Activated CD4-positive, CD25-positive, alpha-beta regulatory T cell (primary cell): ENCODE measurements around the gene SGK1.
"Not testable (repeated sequence)": the region's sequence is repeated elsewhere in the genome, so short reads cannot be mapped to it uniquely, and the experiment has no call there.

Source experiments
- DNase-seq, 4 experiments: peaks; one replicate each; lab custom pipeline; 2025; lab: John Stamatoyannopoulos, UW

Gene SGK1

DNA sequence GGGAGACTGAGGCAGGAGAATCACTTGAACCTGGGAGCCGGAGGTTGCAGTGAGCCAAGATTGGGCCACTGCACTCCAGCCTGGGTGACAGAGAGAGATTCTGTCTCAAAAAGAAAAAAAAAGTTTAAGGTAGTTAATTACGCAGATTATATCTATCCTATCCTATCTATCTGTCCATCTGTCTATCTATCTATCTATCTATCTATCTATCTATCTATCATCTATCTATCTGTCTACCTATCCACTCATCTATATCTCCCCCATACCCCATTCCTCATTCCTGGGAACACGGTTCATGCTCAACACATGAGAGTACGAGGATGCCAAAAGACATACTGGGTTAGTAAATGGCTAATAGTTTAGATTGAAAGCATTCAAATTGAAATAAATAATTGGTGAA lies 8.3 kb upstream of the SGK1 start:
- DNase-seq, result not testable (repeated sequence)

DNA sequence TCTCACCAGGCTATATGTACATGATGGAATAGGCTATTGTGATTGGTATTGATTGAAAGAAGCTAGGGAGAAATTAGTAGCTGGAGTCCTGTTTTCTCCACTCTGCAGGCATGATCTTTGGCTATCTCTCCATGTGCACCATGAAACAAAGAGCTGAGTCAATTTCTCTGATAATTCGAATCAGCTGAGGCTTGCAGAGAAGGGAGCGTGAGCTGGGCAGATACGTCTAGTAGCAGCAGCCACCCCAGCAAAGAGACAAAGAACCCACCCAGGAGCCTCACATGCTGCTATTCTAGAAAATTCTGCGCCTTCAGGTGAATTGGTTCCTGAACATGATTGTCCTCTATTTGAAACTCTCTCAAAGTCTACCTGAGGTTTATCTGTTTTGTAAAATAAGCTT lies 6.9 kb upstream of the SGK1 start:
- no peak for DNase-seq

GRCh38 chr6:134324141-134324540 lies 6.2 kb upstream of the SGK1 start:
- no peak for DNase-seq

DNA sequence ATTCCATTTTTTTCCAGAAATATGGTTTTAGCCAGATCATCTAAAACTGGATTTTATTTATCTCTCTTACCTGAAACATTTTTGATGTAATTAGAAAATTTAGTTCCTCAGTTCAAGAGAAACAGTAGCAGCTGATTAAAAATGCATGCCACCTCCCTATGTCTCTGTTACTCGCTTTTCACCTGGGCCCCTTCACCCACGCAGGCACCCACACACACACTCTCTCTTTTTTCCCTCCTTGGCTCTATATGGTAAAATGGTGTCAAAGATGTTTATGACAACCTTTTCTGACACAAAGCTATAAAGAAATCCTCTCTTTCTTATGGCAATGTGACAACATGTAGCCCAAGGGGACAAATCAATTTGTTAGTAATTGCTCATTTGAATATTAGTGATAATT lies 5.8 kb upstream of the SGK1 start:
- DNase-seq, result no peak

- no peak for DNase-seq
Observed at GRCh38 chr6:134323294-134323693, 5.4 kb upstream of the SGK1 start.

DNA sequence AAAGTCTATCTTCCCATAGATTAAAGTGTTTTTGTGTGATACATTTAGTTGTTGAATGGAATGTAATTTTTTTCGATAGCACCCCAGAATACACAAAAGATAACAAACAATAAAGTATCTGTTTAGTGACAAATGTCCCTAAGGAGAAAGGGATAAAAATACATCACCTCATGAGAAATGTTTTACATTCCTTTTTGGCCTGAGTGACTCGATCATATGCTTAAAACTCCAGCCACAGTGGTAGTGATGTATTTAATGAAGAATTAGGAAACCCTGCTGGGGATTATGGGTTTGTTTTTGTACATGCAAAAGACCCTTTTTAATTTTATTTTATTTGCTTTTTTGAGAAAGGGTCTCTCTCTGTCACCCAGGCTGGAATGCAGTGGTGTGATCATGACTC lies 4.3 kb upstream of the SGK1 start:
- no peak for DNase-seq

DNA sequence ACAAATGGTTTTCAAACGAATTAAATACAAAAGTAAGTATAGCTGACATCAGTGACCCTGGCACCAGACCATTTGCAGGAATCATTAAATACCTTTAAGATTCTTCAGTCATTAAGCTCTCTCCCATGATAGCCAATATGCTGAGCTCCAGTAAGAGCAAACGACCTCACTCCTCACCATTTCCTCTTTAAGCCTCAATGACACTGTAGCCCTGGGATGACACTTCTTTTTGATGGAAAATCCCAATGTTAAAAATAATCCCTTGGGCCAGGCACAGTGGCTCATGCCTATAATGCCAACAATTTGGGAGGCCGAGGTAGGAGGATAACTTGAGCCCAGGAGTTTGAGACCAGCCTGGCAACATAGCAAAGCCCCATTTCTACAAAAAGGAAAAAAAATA lies 3.3 kb upstream of the SGK1 start:
- DNase-seq, result no peak

DNA sequence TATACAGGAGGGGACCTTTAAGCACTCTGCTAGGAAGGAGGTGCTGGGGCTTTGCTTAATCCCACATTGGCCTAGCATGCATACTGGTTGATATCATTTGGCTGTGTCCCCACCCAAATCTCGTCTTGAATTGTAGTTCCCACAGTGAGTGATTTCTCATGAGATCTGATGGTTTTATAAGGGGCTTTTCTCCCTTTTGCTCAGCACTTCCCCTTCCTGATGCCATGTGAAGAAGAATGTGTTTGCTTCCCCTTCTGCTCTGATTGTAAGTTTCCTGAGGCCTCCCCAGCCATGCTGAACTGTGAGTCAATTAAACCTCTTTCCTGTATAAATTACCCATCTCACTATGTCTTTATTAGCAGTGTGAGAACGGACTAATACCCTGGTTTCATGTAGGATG lies 1.8 kb upstream of the SGK1 start:
- not testable (repeated sequence) for DNase-seq

- DNase-seq, result no peak
Observed at GRCh38 chr6:134318974-134319281, 1.0 kb upstream of the SGK1 start.

GRCh38 chr6:134318236-134318973 lies 493 bp upstream of the SGK1 start:
- no peak for DNase-seq

- no peak for DNase-seq
Observed at GRCh38 chr6:134316733-134317431, 1.0 kb downstream of the SGK1 start.

DNA sequence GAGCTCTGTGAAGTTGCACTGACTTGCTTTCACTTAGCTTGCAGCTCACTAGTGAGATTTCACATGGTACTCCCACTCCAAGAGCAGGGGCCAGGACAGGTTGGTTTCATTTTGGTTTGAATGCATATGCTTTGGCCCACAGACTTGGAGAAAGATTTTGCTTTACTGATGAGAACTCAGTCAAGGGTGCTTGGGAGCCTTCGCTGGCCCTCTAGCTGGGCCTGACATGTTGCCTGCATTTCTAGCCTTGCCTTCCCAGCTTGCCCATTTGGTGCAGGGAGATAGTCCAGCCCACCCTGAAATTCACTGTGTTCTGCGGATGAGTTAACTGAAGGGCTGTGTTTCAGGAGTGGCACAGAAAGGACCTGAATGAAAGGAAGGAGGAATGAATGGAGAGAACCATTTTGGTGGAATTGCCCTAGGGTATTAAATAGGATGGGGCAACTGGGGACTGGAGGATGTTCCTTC lies 1.9 kb downstream of the SGK1 start:
- no peak for DNase-seq

GRCh38 chr6:134315189-134315588 lies 2.7 kb downstream of the SGK1 start:
- no peak for DNase-seq

DNA sequence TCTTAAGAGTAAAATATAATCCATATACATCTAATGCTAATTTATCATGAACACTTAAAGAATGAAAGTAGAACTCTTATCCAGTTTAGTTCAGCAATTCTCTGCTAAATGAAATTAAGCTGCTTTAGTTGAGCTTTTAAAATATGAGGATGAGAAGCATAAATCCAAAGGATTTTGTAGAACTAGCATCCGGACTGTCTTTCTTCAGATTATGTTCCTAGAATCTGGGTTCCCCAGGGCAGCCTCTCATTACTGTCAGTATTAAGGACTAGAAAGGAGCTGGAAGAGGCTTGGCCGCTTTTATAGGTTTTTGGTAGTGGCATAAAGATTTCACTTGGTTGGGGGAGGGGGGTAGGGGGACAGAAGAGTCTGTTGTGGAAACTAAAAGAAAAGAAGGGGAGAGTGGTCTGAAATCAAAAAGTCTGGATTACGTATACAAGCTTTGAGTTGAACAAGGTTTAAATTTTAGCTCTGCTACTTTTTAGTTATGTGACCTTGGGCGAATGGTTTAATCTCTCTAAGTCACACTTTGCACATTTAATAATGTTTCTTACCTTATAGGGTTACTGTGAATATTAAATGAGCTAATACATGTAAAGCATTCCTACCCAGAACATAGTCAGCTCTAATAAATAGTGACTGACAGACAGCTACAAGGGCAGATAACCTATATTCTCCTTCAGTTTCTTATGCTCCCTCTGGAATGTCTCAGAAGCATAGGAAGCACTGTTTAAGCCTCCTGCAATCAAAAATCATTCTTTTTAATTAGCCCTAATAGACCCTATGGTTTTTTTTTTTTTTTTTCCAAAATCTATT lies 3.7 kb downstream of the SGK1 start:
- no peak for DNase-seq

GRCh38 chr6:134312038-134312660 lies 5.8 kb downstream of the SGK1 start:
- DNase-seq, result no peak

GRCh38 chr6:134310817-134311216 lies 7.1 kb downstream of the SGK1 start:
- no peak for DNase-seq

DNA sequence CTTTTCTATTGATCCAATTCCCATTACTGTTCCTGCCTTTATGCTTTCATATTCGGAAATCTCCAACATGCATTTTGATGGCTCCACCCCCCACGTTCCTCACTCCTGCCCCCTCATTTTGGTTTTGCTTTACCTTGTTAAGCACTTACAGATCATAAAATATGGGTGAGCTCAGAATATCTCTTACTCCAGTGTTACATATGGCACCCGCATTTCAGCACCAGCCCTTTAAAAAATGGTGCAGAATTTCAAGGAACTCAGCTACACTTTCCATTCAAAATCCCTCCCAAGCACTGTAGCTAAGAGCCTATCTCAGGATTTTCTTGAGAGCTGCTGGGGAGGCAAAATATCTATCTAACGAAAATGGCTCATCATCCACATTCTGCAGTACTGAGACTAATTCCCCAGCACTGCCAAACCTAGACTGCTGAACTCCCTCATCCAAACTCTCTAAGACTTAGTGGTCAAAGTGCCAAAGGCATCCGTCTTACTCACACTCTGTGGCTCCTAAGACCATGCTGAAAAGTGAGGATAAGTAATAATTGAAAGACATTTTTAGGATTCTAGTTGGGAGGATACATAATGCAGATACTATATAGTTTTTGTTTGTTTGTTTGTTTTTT lies 7.8 kb downstream of the SGK1 start:
- no peak for DNase-seq

DNA sequence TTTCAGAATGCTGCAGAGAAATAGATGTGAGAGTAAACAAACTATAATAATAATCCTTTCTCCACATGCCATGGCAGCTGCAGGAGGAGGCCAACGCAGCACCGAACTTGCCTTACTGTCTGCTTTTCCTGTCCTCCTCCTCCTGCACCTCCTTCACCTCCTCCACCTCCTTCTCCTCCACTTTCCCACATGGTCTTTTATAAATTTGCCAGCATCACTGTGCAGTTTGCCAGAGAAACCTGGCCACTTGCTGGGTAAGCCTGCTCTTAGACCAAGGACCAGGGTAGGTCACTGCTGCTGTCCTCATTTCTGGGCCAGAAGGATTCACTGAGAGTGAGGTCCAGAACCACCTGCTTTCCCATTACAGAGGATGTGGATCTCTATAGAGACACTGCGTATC lies 8.7 kb downstream of the SGK1 start:
- no peak for DNase-seq

- no peak for DNase-seq
Observed at GRCh38 chr6:134308800-134309199, 9.1 kb downstream of the SGK1 start.

- no peak for DNase-seq
Observed at GRCh38 chr6:134307870-134308269, 10.0 kb downstream of the SGK1 start.

GRCh38 chr6:134307075-134307474 lies 10.8 kb downstream of the SGK1 start:
- no peak for DNase-seq

DNA sequence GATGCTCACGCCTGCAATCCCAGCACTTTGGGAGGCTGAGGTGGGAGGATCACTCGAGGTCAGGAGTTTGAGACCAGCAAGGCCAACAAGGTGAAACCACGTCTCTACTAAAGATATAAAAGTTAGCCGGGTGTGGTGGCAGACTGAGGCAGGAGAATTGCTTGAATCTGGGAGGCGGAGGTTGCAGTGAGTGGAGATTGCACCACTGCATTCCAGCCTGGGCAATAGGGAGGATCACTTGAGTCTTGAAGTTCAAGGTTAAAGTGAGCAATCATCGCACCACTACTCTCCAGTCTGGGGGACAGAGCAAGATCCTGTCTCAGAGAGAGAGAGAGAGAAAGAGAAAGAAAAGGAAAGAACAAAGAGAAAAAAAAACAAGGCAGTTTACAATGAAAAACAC lies 13.5 kb downstream of the SGK1 start:
- not testable (repeated sequence) for DNase-seq
